ENCODE measurements around the gene PTPRA. TPM values are rescaled to one million over a fixed set of nuclear protein-coding genes. Genes with fewer than 3 reads are reported as not detected.

The PTPRA gene
- total and polyA plus RNA-seq, 10 of the 15 experiments (the other 5 are each of a cell fraction or from before 2014, with no cell fraction given) = 3.9 to 62.1 (median 34.6) TPM

DNA sequence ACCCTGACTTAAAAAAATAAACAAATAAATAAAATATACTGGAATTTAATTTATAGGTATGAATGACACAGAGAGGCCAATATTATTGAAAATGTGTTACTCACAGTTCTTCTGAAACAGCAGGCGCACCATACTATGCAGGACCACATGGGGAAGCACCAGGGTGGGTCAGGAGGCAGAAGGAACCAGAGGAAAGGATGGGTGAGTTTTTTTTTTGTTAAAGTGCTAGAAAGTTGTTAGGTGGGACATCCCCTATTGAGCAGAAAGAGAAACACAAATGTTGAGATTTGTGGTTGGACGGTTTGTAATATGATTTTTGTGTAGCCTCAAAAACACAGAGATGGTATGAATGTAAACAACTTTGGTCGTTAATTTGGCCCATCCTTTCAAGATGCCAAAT, 26.0 kb downstream of the PTPRA start (continued):
- TF ChIP-seq NFYB (IDR thresholded peaks at IDR 0.05; ENCODE audit: insufficient read depth, low read depth, low read length) (no peak), ZNF384 (IDR thresholded peaks at IDR 0.05; ENCODE audit: borderline replicate concordance, low read depth, low read length) (peak; percentile 78), HCFC1 (IDR thresholded peaks at IDR 0.05; ENCODE audit: low read length) (no peak)

DNA sequence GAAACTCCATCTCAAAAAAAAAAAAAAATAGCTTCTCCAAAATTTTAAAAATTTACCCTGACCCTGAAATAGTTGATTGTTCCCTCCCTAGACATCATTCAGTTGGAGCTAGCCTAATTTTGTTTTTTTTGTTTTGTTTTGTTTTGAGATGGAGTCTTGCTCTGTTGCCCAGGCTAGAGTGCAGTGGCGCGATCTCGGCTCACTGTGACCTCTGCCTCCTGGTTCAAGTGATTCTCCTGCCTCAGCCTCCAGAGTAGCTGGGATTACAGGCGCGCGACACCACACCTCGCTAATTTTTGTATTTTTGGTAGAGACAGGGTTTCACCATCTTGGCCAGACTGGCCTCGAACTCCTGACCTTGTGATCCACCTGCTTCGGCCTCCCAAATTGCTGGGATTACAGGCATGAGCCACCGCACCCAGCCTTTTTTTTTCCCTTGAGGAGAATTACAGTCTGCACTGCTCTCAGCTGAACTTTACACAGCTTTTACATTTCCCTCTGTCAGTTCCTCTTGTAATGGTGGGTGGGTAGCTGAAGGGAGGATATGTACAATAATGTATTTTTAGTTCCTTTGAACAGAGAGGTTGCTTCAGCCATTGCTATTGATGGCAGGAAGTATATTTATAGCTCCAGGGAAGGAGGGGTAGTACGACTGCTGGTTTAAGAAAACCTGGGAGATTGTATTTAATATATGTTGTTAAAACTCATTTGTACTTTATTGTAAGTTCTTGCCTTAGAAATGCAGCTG, 27.7 kb downstream of the PTPRA start:
- Histone ChIP-seq H3K9ac (ENCODE audit: control insufficient read depth, insufficient read depth, low read length) (no peak overlapping the region), H3K27ac (ENCODE audit: control insufficient read depth, insufficient read depth) (peak overlapping the region; percentile 51), H3K4me3 (0 out of 2 replicates have a peak overlapping the region, but pooled peaks have one; percentile 11), H3K9me3 (replicated peaks; ENCODE audit: control insufficient read depth, insufficient read depth, low read length) (no peaks in the 10 kb centered on the region; the same call in 2 of the 3 replicates), H4K20me1 (ENCODE audit: control insufficient read depth, insufficient read depth) (no peaks in the 10 kb centered on the region), H3K4me1 (ENCODE audit: control insufficient read depth, insufficient read depth, low read length) (peaks cover 27% of the 10 kb centered on the region), H3K36me3 (ENCODE audit: control insufficient read depth in 2 of 2, insufficient read depth in 2 of 2, low read length in 1 of 2) (no peaks in the 10 kb centered on the region), H3K27me3 (replicated peaks in 1 of 2; ENCODE audit: control insufficient read depth in 2 of 2, insufficient read depth in 2 of 2, low read length in 1 of 2) (no peaks in the 10 kb centered on the region), H3K79me2 (ENCODE audit: control insufficient read depth, insufficient read depth, low read length) (peaks cover 30% of the 10 kb centered on the region), H2AFZ (ENCODE audit: control insufficient read depth, low read depth, low read length) (no peak overlapping the region), H3K4me2 (ENCODE audit: control insufficient read depth, insufficient read depth) (peak overlapping the region; percentile 57)
- TF ChIP-seq, protein P1, sequence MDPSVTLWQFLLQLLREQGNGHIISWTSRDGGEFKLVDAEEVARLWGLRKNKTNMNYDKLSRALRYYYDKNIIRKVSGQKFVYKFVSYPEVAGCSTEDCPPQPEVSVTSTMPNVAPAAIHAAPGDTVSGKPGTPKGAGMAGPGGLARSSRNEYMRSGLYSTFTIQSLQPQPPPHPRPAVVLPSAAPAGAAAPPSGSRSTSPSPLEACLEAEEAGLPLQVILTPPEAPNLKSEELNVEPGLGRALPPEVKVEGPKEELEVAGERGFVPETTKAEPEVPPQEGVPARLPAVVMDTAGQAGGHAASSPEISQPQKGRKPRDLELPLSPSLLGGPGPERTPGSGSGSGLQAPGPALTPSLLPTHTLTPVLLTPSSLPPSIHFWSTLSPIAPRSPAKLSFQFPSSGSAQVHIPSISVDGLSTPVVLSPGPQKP (IDR thresholded peaks at IDR 0.05; ENCODE audit: low read depth, low read length) = no peak
- no peak for TF ChIP-seq FOS (IDR thresholded peaks at IDR 0.05; ENCODE audit: borderline replicate concordance, extremely low read depth, insufficient read length)
- no peak for TF ChIP-seq ZNF274 (IDR thresholded peaks at IDR 0.05; ENCODE audit: insufficient read depth, insufficient read length)
- 0 out of 2 replicates have a peak, but pooled peaks have one; percentile 10 for TF ChIP-seq YY1 (IDR thresholded peaks at IDR 0.05; ENCODE audit: low read depth, low read length)
- TF ChIP-seq CBX5 (IDR thresholded peaks at IDR 0.05; ENCODE audit: low read depth) = no peak
- TF ChIP-seq SPI1 (IDR thresholded peaks at IDR 0.05; ENCODE audit: borderline replicate concordance, insufficient read depth, low read depth, low read length) = 0 out of 2 replicates have a peak, but pooled peaks have one; percentile 6
- peak; percentile 87 for TF ChIP-seq MEF2A (IDR thresholded peaks at IDR 0.05; ENCODE audit: insufficient read depth, low read depth, low read length)
- DNase-seq (ENCODE audit: low read depth, low spot score) (peak; percentile 24), FAIRE-seq (peak; percentile 47), ATAC-seq (peak; percentile 73)
- no TSS peak for BruUV-seq (replicated peaks)
- WGBS (ENCODE audit: insufficient coverage, insufficient replicate concordance, low lambda C conversion rate, missing lambda C conversion rate) = 58% methylated on average over 11 of the region's 11 CpGs
- ChIA-PET RAD21 (ENCODE audit: unreplicated experiment) (interaction anchor here (0.7 to 2.1 kb wide), 5 partner anchors 22 to 100 kb away, joined by 3 to 10 read pairs (median 3); partner anchors contain the start of genes PCED1A and PTPRA), SMC1A (ENCODE audit: uncharacterized antibody, unreplicated experiment) (interaction anchor here (1.0 to 2.7 kb wide), 11 partner anchors 8 to 153 kb away, joined by 3 to 11 read pairs (median 4); no protein-coding TSS in a partner anchor), CTCF (interaction anchor here (0.7 to 1.6 kb wide), 10 partner anchors 11 to 100 kb away, joined by 3 to 4 read pairs (median 3); no protein-coding TSS in a partner anchor), POLR2A (interaction anchor here (0.5 to 1.8 kb wide), 8 partner anchors 8 to 920 kb away, joined by 3 to 8 read pairs (median 4); partner anchors contain the start of gene PTPRA)
- intact Hi-C loops (cut with micrococcal nuclease; ENCODE audit: unreplicated experiment) (no loop called here), in situ Hi-C loops (cut with MboI) (no loop called here)
